Panc1 (cell line): ENCODE results near the gene CCNB1IP1.

Source experiments
- POLR2AphosphoS5 ChIP-seq: IDR thresholded peaks from 2 replicates; pipeline ENCODE4 v1.6.1; 2012; ENCODE audit warnings: mild to moderate bottlenecking, low read depth, low read length, moderate library complexity
- SIN3A ChIP-seq: IDR thresholded peaks from 2 replicates; pipeline ENCODE4 v1.6.1; 2012; ENCODE audit warnings: low read depth, mild to moderate bottlenecking, low read length, moderate library complexity, borderline replicate concordance; ENCODE audit not compliant: insufficient read depth
- TCF7L2 ChIP-seq: IDR thresholded peaks from 2 replicates; pipeline ENCODE4 v1.6.1; 2011; ENCODE audit warnings: mild to moderate bottlenecking, low read depth, low read length, inconsistent platforms
- TF ChIP-seq, protein P1 (sequence below): fragments of 450-650 bp; IDR thresholded peaks from 2 replicates; pipeline ENCODE4 v1.5.1; 2017; ENCODE audit warnings: mild to moderate bottlenecking

DNA sequence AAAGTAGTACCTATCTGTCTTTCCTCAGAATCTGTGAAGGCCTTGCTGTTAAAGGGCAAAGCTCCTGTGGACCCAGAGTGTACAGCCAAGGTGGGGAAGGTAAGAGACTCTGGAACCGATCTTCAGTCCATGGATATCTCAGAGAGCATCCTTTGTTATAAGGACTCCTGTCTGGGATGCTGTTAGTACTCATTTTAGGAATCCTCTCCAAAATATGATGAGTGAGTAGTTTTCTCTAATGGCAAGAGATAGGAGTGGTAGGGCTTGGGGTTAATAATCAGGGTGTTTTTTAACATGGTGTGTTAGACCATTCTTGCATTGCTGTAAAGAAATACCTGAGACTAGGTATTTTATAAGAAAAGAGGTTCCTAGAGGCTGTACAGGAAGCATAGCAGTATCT is 12.3 kb upstream of the CCNB1IP1 start:
- TF ChIP-seq POLR2AphosphoS5 = no peak
- TF ChIP-seq, protein P1, sequence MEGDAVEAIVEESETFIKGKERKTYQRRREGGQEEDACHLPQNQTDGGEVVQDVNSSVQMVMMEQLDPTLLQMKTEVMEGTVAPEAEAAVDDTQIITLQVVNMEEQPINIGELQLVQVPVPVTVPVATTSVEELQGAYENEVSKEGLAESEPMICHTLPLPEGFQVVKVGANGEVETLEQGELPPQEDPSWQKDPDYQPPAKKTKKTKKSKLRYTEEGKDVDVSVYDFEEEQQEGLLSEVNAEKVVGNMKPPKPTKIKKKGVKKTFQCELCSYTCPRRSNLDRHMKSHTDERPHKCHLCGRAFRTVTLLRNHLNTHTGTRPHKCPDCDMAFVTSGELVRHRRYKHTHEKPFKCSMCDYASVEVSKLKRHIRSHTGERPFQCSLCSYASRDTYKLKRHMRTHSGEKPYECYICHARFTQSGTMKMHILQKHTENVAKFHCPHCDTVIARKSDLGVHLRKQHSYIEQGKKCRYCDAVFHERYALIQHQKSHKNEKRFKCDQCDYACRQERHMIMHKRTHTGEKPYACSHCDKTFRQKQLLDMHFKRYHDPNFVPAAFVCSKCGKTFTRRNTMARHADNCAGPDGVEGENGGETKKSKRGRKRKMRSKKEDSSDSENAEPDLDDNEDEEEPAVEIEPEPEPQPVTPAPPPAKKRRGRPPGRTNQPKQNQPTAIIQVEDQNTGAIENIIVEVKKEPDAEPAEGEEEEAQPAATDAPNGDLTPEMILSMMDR = no peak
- TF ChIP-seq TCF7L2 = no peak
- no peak for TF ChIP-seq SIN3A
